H9 (cell line): Measurements from ENCODE around the gene ZC3H18. TPM values are rescaled to one million over a fixed set of nuclear protein-coding genes. Genes with fewer than 3 reads are reported as not detected.

Experiments used
- DNase-seq: peaks from one replicate; pipeline ENCODE4 v3.0.0-alpha.2; 2017
- H2AFZ ChIP-seq: one replicate; pipeline ENCODE4 v1.6.1; 2013; ENCODE audit warnings: mild to moderate bottlenecking, low read length, control low read depth, moderate library complexity
- H2AK5ac ChIP-seq: 2 replicates; pipeline ENCODE4 v1.6.1; 2013; ENCODE audit warnings: low read length, control low read depth, mixed read lengths; ENCODE audit not compliant: insufficient read length
- H2BK120ac ChIP-seq: one replicate; pipeline ENCODE4 v1.6.1; 2013; ENCODE audit warnings: low read depth, mild to moderate bottlenecking, low read length, control low read depth, inconsistent platforms; ENCODE audit not compliant: poor library complexity, severe bottlenecking
- H2BK12ac ChIP-seq: 2 replicates; pipeline ENCODE4 v1.6.1; 2013; ENCODE audit warnings: low read length, control low read depth, mixed read lengths, low read depth; ENCODE audit not compliant: insufficient read length
- H2BK15ac ChIP-seq: 2 replicates; pipeline ENCODE4 v1.6.1; 2013; ENCODE audit warnings: low read depth, low read length, control low read depth
- H2BK20ac ChIP-seq: one replicate; pipeline ENCODE4 v1.6.1; 2013; ENCODE audit warnings: low read depth, mild to moderate bottlenecking, low read length, control low read depth, inconsistent platforms; ENCODE audit not compliant: poor library complexity, severe bottlenecking
- H2BK5ac ChIP-seq: 2 replicates; pipeline ENCODE4 v1.6.1; 2013; ENCODE audit warnings: low read length, control low read depth, mixed read lengths; ENCODE audit not compliant: insufficient read length
- H3K14ac ChIP-seq: 2 replicates; pipeline ENCODE4 v1.6.1; 2013; ENCODE audit warnings: low read length, control low read depth; ENCODE audit not compliant: insufficient read depth
- H3K18ac ChIP-seq: 2 replicates; pipeline ENCODE4 v1.6.1; 2013; ENCODE audit warnings: low read depth, mild to moderate bottlenecking, mixed read lengths, low read length, control low read depth; ENCODE audit not compliant: insufficient read length
- H3K23ac ChIP-seq: 2 replicates; pipeline ENCODE4 v1.6.1; 2013; ENCODE audit warnings: low read length, control low read depth, mixed read lengths, low read depth; ENCODE audit not compliant: insufficient read length
- H3K23me2 ChIP-seq: 2 replicates; pipeline ENCODE4 v1.6.1; 2013; ENCODE audit warnings: low read depth, mild to moderate bottlenecking, mixed read lengths, low read length, control low read depth; ENCODE audit not compliant: insufficient read length, poor library complexity, severe bottlenecking
- H3K27ac ChIP-seq: 2 replicates; pipeline ENCODE4 v1.5.1; 2013; ENCODE audit warnings: low read length, control low read depth, mixed read lengths, low read depth; ENCODE audit not compliant: insufficient read length
- H3K27me3 ChIP-seq: 2 replicates; pipeline ENCODE4 v1.6.1; 2013; ENCODE audit warnings: low read length, control low read depth, inconsistent platforms; ENCODE audit not compliant: insufficient read depth
- H3K4ac ChIP-seq: 2 replicates; pipeline ENCODE4 v1.6.1; 2013; ENCODE audit warnings: low read depth, mild to moderate bottlenecking, control low read depth, inconsistent platforms, low read length, moderate library complexity
- H3K4me1 ChIP-seq: 2 replicates; pipeline ENCODE4 v1.6.1; 2013; ENCODE audit warnings: low read length, control low read depth, inconsistent platforms; ENCODE audit not compliant: insufficient read depth
- H3K4me2 ChIP-seq: 2 replicates; pipeline ENCODE4 v1.6.1; 2013; ENCODE audit warnings: low read length, control low read depth, mixed read lengths; ENCODE audit not compliant: insufficient read length, insufficient read depth
- H3K56ac ChIP-seq: 2 replicates; pipeline ENCODE4 v1.6.1; 2013; ENCODE audit warnings: low read depth, mild to moderate bottlenecking, mixed read lengths, low read length, control low read depth; ENCODE audit not compliant: insufficient read length
- H3K79me1 ChIP-seq: 2 replicates; pipeline ENCODE4 v1.6.1; 2013; ENCODE audit warnings: low read depth, mild to moderate bottlenecking, moderate library complexity, low read length, control low read depth, inconsistent platforms; ENCODE audit not compliant: insufficient read depth, poor library complexity, severe bottlenecking
- H3K79me2 ChIP-seq: 2 replicates; pipeline ENCODE4 v1.6.1; 2013; ENCODE audit warnings: low read length, control low read depth, inconsistent platforms; ENCODE audit not compliant: insufficient read depth
- H3K9ac ChIP-seq: 2 replicates; pipeline ENCODE4 v1.6.1; 2013; ENCODE audit warnings: low read length, control low read depth, mixed read lengths; ENCODE audit not compliant: insufficient read length; ENCODE audit errors: extremely low read depth
- H3K9me3 ChIP-seq: one replicate; pipeline ENCODE4 v1.6.1; 2013; ENCODE audit warnings: low read depth, low read length, inconsistent platforms; ENCODE audit not compliant: control insufficient read depth
- H3T11ph ChIP-seq: one replicate; pipeline ENCODE4 v1.6.1; 2013; ENCODE audit warnings: mild to moderate bottlenecking, low read length, control low read depth, inconsistent platforms
- H4K20me1 ChIP-seq: one replicate; pipeline ENCODE4 v1.6.1; 2013; ENCODE audit not compliant: control insufficient read depth, insufficient read length, insufficient read depth
- H4K5ac ChIP-seq: 2 replicates; pipeline ENCODE4 v1.6.1; 2013; ENCODE audit warnings: low read depth, mild to moderate bottlenecking, mixed read lengths, low read length, control low read depth; ENCODE audit not compliant: insufficient read length
- H4K8ac ChIP-seq: replicated peaks from 2 replicates; pipeline ENCODE4 v1.6.1; 2013; ENCODE audit warnings: low read length, control low read depth, mixed read lengths, low read depth; ENCODE audit not compliant: insufficient read length
- H4K91ac ChIP-seq: 2 replicates; pipeline ENCODE4 v1.6.1; 2013; ENCODE audit warnings: low read depth, mild to moderate bottlenecking, moderate library complexity, mixed read lengths, low read length, control low read depth; ENCODE audit not compliant: insufficient read length
- H3K27ac Mint-ChIP-seq, 3 experiments: 2 replicates in 2 of 3; 3 replicates in 1 of 3; pipeline ENCODE4 v1.8.0; 2020 to 2021; ENCODE audit warnings: mixed read lengths in 3 of 3, mild to moderate bottlenecking in 1 of 3, moderate library complexity in 1 of 3
- H3K27me3 Mint-ChIP-seq: 2 replicates; pipeline ENCODE4 v1.8.0; 2021; ENCODE audit warnings: low read depth, mild to moderate bottlenecking, moderate library complexity, mixed read lengths
- H3K36me3 Mint-ChIP-seq, 3 experiments: 2 replicates in 2 of 3; 3 replicates in 1 of 3; pipeline ENCODE4 v1.8.0; 2020 to 2021; ENCODE audit warnings: low read depth in 3 of 3, mixed read lengths in 3 of 3; ENCODE audit not compliant: insufficient read depth in 1 of 3
- H3K4me1 Mint-ChIP-seq, 2 experiments: 2 replicates each; pipeline ENCODE4 v1.8.0; 2020; ENCODE audit warnings: mixed read lengths in 2 of 2
- H3K4me3 Mint-ChIP-seq, 2 experiments: 2 replicates in 1 of 2; 3 replicates in 1 of 2; pipeline ENCODE4 v1.8.0; 2020 to 2021; ENCODE audit warnings: mild to moderate bottlenecking in 2 of 2, mixed read lengths in 2 of 2, moderate library complexity in 1 of 2
- H3K9me3 Mint-ChIP-seq, 2 experiments: 2 replicates in 1 of 2; 3 replicates in 1 of 2; pipeline ENCODE4 v1.8.0; 2020; ENCODE audit warnings: mild to moderate bottlenecking in 2 of 2, mixed read lengths in 2 of 2, moderate library complexity in 1 of 2
- CTCF ChIP-seq: fragments of 200-600 bp; sonication (generic); conservative IDR thresholded peaks from 3 replicates; pipeline ENCODE4 v1.8.0; 2021; ENCODE audit warnings: antibody characterized with exemption, mild to moderate bottlenecking
- WGBS: extraction: QIAGEN DNeasy Blood & Tissue Kit; methylation state at CpG from one replicate; pipeline ENCODE4 v1.1.7; 2013; ENCODE audit warnings: missing lambda C conversion rate, low lambda C conversion rate, mixed read lengths; ENCODE audit not compliant: insufficient read length; ENCODE audit errors: extremely low coverage; 5-methylcytosine and 5-hydroxymethylcytosine counted together
- total RNA-seq: library from RNA; stranded (reverse); gene quantifications from 2 replicates; pipeline ENCODE4 v1.2.1, GENCODE V29; 2021

The ZC3H18 gene
- total RNA-seq, 1 experiment from 2014 or later = 69.7 TPM

GRCh38 chr16:88588754-88589153 is 18.6 kb downstream of the ZC3H18 start:
- Histone ChIP-seq H3K18ac (no peak overlapping the region), H2BK12ac (no peak overlapping the region), H3K23me2 (no peaks in the 10 kb centered on the region), H4K20me1 (peaks cover 3% of the 10 kb centered on the region), H4K5ac (no peak overlapping the region), H3K14ac (no peak overlapping the region), H2BK15ac (no peak overlapping the region), H2BK20ac (no peak overlapping the region), H3K79me1 (no peaks in the 10 kb centered on the region), H2BK5ac (no peak overlapping the region), H2BK120ac (no peak overlapping the region), H4K91ac (no peak overlapping the region), H2AFZ (no peak overlapping the region), H4K8ac (no peak overlapping the region), H3T11ph (no peak overlapping the region), H3K27ac (no peak overlapping the region), H3K56ac (no peak overlapping the region), H3K9ac (no peak overlapping the region), H3K9me3 (no peaks in the 10 kb centered on the region), H3K23ac (no peak overlapping the region), H3K4me2 (no peak overlapping the region), H3K4ac (no peak overlapping the region), H3K27me3 (no peaks in the 10 kb centered on the region), H3K4me1 (no peaks in the 10 kb centered on the region), H2AK5ac (no peak overlapping the region), H3K79me2 (peaks cover 2% of the 10 kb centered on the region)
- TF ChIP-seq CTCF = no peak
- Mint-ChIP-seq H3K27me3 (no peaks in the 10 kb centered on the region), H3K4me1 (no peaks in the 10 kb centered on the region), H3K36me3 (peaks cover 34 to 64% (median 62%) of the 10 kb centered on the region in 3 experiments; a peak in 6 of 7 replicates), H3K9me3 (no peaks in the 10 kb centered on the region), H3K4me3 (no peak overlapping the region; a peak in 1 of 5 replicates), H3K27ac (no peak overlapping the region; a peak in 1 of 7 replicates)
- WGBS = no CpG with 5 or more reads among the region's 6 CpGs
- DNase-seq = no peak
